HEK293T (cell line): ENCODE results near the gene PLB1.

Source experiments
- CTCF ChIA-PET: fragments of 350-600 bp; formaldehyde crosslinking; extraction: SDS; loops from one replicate; lab custom pipeline; 2021; ENCODE audit warnings: antibody characterized with exemption, inconsistent platforms; lab: Yijun Ruan, JAX
- POLR2A ChIA-PET: fragments of 350-600 bp; formaldehyde crosslinking; extraction: SDS; loops from one replicate; lab custom pipeline; 2020; ENCODE audit warnings: antibody characterized with exemption, inconsistent platforms; lab: Yijun Ruan, JAX
- DNase-seq: peaks from one replicate; pipeline ENCODE4 v3.0.0; 2012; ENCODE audit warnings: mixed read lengths; ENCODE audit errors: extremely low spot score
- ARNT ChIP-seq: fragments of 450-650 bp; IDR thresholded peaks from 2 replicates; pipeline ENCODE4 v1.6.1; 2017; ENCODE audit warnings: mild to moderate bottlenecking
- BHLHE40 ChIP-seq: fragments of 450-650 bp; IDR thresholded peaks from 2 replicates; pipeline ENCODE4 v1.6.1; 2016; ENCODE audit warnings: mild to moderate bottlenecking, moderate library complexity, borderline replicate concordance
- CTBP1 ChIP-seq: fragments of 450-650 bp; IDR thresholded peaks from 2 replicates; pipeline ENCODE4 v1.6.1; 2016; ENCODE audit warnings: borderline replicate concordance
- ELF4 ChIP-seq: fragments of 450-650 bp; IDR thresholded peaks from 2 replicates; pipeline ENCODE4 v1.6.1; 2017; ENCODE audit warnings: antibody characterized with exemption
- FOXA1 ChIP-seq: fragments of 450-650 bp; IDR thresholded peaks from 2 replicates; pipeline ENCODE4 v1.6.1; 2016; ENCODE audit warnings: mild to moderate bottlenecking
- FOXK2 ChIP-seq: fragments of 450-650 bp; IDR thresholded peaks from 2 replicates; pipeline ENCODE4 v1.6.1; 2016; ENCODE audit warnings: mild to moderate bottlenecking
- FOXM1 ChIP-seq: fragments of 450-650 bp; IDR thresholded peaks from 2 replicates; pipeline ENCODE4 v1.6.1; 2017; ENCODE audit warnings: mild to moderate bottlenecking, borderline replicate concordance
- HDGF ChIP-seq: fragments of 450-650 bp; IDR thresholded peaks from 2 replicates; pipeline ENCODE4 v1.6.1; 2017; ENCODE audit warnings: antibody characterized with exemption, borderline replicate concordance
- L3MBTL2 ChIP-seq: fragments of 450-650 bp; conservative IDR thresholded peaks from 2 replicates; pipeline ENCODE4 v1.6.1; 2016; ENCODE audit warnings: mild to moderate bottlenecking
- LEF1 ChIP-seq: fragments of 450-650 bp; IDR thresholded peaks from 2 replicates; pipeline ENCODE4 v1.6.1; 2017; ENCODE audit warnings: mild to moderate bottlenecking, borderline replicate concordance
- NFRKB ChIP-seq: fragments of 450-650 bp; IDR thresholded peaks from 2 replicates; pipeline ENCODE4 v1.6.1; 2016; ENCODE audit warnings: mild to moderate bottlenecking, moderate library complexity
- PKNOX1 ChIP-seq: fragments of 450-650 bp; IDR thresholded peaks from 2 replicates; pipeline ENCODE4 v1.6.1; 2016
- SP1 ChIP-seq: fragments of 450-650 bp; IDR thresholded peaks from 2 replicates; pipeline ENCODE4 v1.6.1; 2017
- SUZ12 ChIP-seq: fragments of 450-650 bp; IDR thresholded peaks from 2 replicates; pipeline ENCODE4 v1.6.1; 2016; ENCODE audit warnings: mild to moderate bottlenecking
- TARDBP ChIP-seq: fragments of 450-650 bp; IDR thresholded peaks from 2 replicates; pipeline ENCODE4 v1.6.1; 2016
- ZNF384 ChIP-seq: fragments of 450-650 bp; IDR thresholded peaks from 2 replicates; pipeline ENCODE4 v1.6.1; 2016

The PLB1 gene

DNA sequence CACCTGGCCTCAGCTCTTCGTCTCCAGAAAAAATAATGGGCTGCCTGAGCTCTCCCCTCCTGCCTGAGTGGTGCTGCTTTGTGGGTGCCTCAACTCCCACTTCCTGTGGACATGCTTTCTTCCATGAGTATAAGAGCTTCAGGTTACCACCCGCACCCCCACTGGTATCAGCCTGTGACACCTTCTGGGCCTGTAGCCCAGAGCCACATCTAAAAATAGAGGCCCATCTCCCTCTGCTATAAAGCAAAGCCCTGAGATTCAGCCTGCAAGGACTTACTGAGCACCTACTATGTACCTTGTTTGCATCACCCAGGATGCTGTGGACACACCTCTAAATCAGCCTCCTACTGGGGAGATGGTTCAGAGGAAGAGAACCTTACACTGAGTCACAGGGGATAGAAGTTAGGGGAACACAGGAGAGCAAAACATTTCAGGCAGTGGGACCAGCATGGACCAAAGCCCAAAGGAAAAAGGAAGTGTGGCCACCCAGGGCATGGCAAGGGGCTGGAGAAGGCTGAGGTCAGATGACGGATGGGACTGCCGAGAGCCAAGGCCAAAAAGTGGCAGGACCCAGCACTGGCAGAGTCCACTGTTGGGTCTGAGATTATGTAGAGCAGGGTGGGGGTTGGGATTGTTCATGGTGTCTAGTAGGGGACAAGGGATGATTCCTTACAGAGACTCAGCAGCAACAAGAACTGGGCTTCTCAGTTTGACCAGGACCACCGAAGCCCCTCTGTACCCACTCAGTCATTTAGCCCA lies 132.0 kb downstream of the PLB1 start:
- DNase-seq: no peak
- TF ChIP-seq FOXK2 (no peak), FOXA1 (no peak), NFRKB (no peak), CTBP1 (no peak), ARNT (no peak), SUZ12 (no peak), L3MBTL2 (no peak), ZNF384 (no peak), BHLHE40 (no peak)
- ChIA-PET CTCF (no interaction called here), POLR2A (no interaction called here)

- DNase-seq: no peak
- ChIA-PET CTCF (no interaction called here), POLR2A (no interaction called here)
- no peak for TF ChIP-seq ARNT
- no peak for TF ChIP-seq L3MBTL2
Measured at GRCh38 chr2:28628506-28628905, 132.6 kb downstream of the PLB1 start.

GRCh38 chr2:28628987-28629386 lies 133.1 kb downstream of the PLB1 start:
- CTCF ChIA-PET: no interaction called here
- no peak for TF ChIP-seq ELF4
- TF ChIP-seq L3MBTL2: no peak
- TF ChIP-seq ARNT: no peak
- TF ChIP-seq NFRKB: no peak
- no peak for TF ChIP-seq FOXA1
- no peak for TF ChIP-seq LEF1
- no peak for TF ChIP-seq ZNF384
- no peak for TF ChIP-seq SUZ12
- no peak for TF ChIP-seq TARDBP
- no peak for TF ChIP-seq SP1
- TF ChIP-seq HDGF: no peak
- TF ChIP-seq FOXM1: no peak
- TF ChIP-seq FOXK2: no peak
- no peak for TF ChIP-seq PKNOX1
- TF ChIP-seq CTBP1: no peak
- TF ChIP-seq BHLHE40: no peak

GRCh38 chr2:28629910-28630309 lies 134.1 kb downstream of the PLB1 start:
- CTCF ChIA-PET: interaction anchor here (0.6 kb wide), 1 partner anchor 35 kb away, joined by 3 read pairs; no protein-coding TSS in a partner anchor
- POLR2A ChIA-PET: interaction anchor here (1.1 kb wide), 1 partner anchor 122 kb away, joined by 5 read pairs; the partner anchor contains the start of gene PPP1CB
- no peak for DNase-seq
- no peak for TF ChIP-seq FOXK2
- TF ChIP-seq SP1: no peak
- no peak for TF ChIP-seq TARDBP
- no peak for TF ChIP-seq FOXM1
- no peak for TF ChIP-seq ELF4
- no peak for TF ChIP-seq ARNT
- no peak for TF ChIP-seq FOXA1
- no peak for TF ChIP-seq ZNF384
- no peak for TF ChIP-seq HDGF
- no peak for TF ChIP-seq PKNOX1
- TF ChIP-seq BHLHE40: no peak
- no peak for TF ChIP-seq L3MBTL2
- no peak for TF ChIP-seq SUZ12
- TF ChIP-seq LEF1: no peak
- no peak for TF ChIP-seq NFRKB
- TF ChIP-seq CTBP1: no peak

More at GRCh38 chr2:28628987-28629386, 133.1 kb downstream of the PLB1 start:
- POLR2A ChIA-PET: no interaction called here
- DNase-seq: no peak

- CTCF ChIA-PET: interaction anchor here (0.6 kb wide), 1 partner anchor 34 kb away, joined by 3 read pairs; no protein-coding TSS in a partner anchor
- DNase-seq: no peak
- POLR2A ChIA-PET: interaction anchor here (1.1 kb wide), 1 partner anchor 121 kb away, joined by 5 read pairs; the partner anchor contains the start of gene PPP1CB
- TF ChIP-seq LEF1 (no peak), PKNOX1 (no peak), ZNF384 (no peak), SP1 (no peak), L3MBTL2 (no peak), BHLHE40 (no peak), HDGF (no peak), FOXM1 (no peak)
Measured at GRCh38 chr2:28630341-28630740, 134.5 kb downstream of the PLB1 start.
